GM21717 (cell line): ENCODE data around the gene PDE10A.

Experiments used
- ATAC-seq: cut with Tn5 transposase; IDR thresholded peaks from one replicate; pipeline ENCODE4 v1.9.1; 2021; ENCODE audit warnings: mild to moderate bottlenecking, moderate library complexity; ENCODE audit not compliant: unreplicated experiment

PDE10A gene

DNA sequence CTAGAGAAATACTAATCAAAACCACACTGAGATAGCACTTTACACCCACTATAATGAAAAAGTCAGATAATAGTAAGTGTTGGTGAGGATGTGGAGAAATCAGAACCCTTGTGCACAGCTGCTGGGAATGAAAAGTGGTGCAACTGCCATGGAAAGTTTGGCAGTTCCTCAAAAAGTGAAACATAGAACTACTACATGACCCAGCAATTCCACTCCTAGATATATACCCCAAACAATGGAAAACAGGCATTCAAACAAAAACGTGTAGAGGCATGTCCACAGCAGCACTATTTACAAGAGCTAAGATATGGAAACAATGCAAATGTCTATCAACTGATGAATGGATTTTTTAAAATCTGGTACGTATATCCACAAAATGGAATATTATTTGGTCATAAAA lies 236.1 kb downstream of the PDE10A start:
- ATAC-seq = no peak

DNA sequence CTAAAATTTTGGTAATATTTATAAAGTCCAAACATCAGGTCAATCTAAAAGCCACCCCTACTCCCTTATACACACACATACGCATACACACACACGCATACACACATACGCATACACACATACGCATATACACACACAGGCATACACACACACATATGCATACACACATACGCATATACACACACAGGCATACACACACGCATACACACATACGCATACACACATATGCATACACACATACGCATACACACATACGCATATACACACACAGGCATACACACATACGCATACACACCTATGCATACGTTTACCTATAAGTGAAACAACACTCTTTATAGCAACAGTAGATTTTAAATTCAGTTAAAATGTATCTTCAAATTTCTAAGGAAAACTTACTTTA lies 240.8 kb downstream of the PDE10A start:
- ATAC-seq = no peak

DNA sequence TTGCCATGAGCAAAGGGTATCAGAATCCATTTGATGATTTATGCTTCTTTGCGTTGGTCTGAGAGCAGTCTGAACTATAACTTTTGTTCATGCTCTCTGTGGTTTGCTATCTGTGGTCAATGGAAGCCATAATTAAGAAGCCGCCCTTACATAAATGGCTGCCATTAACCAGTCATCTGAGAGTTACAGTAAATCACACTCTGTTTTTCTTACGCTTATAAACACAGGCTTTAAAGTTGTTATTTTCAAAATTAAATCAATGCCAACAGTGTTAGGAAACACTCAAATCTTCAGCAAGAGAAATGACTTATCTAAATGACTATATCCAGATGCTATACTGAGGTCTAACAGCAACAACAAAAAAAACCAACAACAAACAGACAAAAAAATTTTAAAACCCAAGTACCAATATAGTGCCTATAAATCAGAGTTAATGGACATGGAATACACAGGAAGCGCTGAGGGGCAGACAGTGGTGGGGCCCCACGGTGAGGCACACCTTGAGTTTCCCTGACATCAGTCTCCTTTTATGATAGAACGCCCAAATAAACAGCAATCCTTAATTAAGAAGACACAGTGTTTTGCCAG lies 245.7 kb downstream of the PDE10A start:
- no peak for ATAC-seq

- ATAC-seq = no peak
Observed at GRCh38 chr6:165404697-165405096, 258.3 kb downstream of the PDE10A start.

DNA sequence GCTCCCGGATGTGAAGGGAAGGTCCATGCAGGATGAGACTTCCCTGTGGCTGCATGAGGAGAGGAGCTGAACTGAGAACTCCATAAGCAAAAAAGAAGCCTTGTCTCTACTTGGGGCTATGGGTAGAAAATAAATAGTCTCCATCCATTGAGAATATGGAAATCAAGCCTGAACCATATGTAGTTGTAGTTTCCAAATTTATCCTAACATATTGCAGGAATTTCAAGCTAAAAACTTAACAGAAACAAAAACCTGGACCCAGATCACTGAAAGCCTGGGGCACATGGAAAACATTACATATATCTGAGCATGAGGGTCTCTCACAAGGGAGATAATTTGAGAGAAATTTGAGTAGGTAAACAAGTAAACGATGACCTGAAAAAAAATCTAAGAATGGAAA lies 258.7 kb downstream of the PDE10A start:
- ATAC-seq = no peak

- no peak for ATAC-seq
Observed at GRCh38 chr6:165403006-165403595, 259.9 kb downstream of the PDE10A start.

DNA sequence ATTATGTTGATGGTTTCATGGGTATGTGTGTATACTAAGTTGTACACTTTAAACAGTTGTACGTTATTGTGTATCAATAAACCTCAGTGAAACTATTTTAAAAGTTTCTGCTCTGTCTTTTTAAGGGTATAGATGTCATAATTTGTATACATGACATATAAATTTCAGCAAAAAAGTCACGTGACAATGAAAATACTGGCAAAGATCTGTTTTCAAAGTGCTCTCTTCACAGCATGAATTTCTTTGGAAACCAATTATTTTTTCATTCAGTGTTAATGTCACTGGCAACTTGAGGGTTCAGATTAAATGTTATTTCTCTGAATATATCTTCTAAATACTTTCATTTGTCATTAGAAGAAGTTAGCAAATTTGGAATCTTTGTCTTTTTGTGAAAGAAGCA lies 261.9 kb downstream of the PDE10A start:
- no peak for ATAC-seq

- no peak for ATAC-seq
Observed at GRCh38 chr6:165390475-165390874, 272.6 kb downstream of the PDE10A start.

- no peak for ATAC-seq
Observed at GRCh38 chr6:165389534-165389933, 273.5 kb downstream of the PDE10A start.

DNA sequence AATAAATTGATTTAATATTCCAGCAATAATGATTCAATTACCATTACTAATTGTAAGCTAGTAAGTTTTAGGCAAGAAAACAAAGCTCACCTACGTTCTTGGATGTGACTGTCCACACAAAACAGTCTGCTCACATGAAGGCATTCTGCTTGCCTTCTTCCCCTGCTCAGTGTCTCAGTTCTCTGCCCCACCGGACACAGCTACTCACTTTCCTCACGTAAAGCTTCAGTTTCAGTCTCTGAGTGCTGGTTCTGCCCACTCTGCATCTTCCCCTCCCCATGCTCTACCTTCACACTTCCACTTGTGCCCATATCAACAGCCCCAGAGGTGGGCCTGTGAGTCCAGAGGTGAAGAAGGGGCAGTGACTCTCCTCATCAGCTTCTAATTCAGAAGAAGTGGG lies 279.7 kb downstream of the PDE10A start:
- ATAC-seq = no peak

DNA sequence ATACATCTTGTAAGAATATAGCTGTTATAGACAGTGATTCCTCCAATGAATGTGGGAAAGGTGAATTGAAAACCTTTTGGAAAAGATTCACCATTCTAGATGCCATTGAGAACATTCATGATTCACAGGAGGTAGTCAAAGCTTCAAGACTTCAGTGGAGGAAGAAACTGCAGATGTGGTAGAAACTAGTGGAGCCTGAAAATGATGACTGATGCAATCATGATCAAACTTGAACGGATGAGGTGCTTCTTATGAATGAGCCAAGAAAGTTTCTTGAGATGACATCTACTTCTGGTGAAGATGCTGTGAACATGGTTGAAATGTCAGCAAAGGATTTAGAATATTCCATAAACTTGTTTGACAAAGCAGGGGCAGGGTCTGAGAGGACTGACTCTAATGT lies 286.9 kb downstream of the PDE10A start:
- ATAC-seq = no peak

- no peak for ATAC-seq
Observed at GRCh38 chr6:165365371-165365770, 297.7 kb downstream of the PDE10A start.

GRCh38 chr6:165345700-165346099 lies 317.3 kb downstream of the PDE10A start:
- ATAC-seq = no peak

DNA sequence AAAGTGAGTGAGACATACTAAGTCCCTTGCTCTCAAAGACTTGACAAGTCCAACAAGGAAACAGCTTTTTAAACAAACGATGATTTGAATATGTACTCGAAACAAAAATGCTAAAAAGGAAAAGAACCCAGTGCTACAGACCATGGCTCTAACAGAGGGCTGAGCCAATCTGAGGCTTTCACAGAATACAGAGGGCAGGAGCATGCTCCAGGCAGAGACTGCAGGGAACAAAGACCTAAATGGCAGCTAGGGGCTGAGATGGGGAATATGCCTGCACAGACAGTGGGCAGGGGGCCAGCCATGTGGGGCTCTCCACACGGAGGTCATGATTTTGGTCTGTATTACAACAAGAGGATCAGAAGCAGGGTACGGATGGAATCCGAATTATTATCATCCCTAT lies 322.5 kb downstream of the PDE10A start:
- no peak for ATAC-seq

GRCh38 chr6:165325609-165326008 lies 337.4 kb downstream of the PDE10A start:
- ATAC-seq = no peak

GRCh38 chr6:165321555-165322145 lies 341.4 kb downstream of the PDE10A start:
- no peak for ATAC-seq

DNA sequence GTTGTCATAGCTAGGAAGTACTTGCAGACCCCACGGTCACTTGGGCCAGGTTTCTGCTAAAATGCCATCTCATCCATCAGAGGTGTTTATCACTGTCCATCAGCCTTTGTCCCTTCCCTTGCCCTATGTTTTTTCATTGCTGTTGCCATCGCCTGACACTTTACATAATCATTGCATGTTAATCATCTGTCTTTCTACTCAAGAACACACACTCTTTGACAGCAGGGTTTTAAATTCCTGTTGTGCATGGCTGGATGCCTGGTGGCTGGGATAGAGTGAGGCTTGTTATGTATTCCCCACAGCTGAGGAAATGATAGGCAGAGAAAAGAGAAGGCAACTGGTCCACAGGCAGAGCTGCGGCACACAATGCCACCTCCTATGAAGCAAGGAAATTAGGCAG lies 341.9 kb downstream of the PDE10A start:
- ATAC-seq = no peak

- no peak for ATAC-seq
Observed at GRCh38 chr6:165317723-165318122, 345.3 kb downstream of the PDE10A start.

DNA sequence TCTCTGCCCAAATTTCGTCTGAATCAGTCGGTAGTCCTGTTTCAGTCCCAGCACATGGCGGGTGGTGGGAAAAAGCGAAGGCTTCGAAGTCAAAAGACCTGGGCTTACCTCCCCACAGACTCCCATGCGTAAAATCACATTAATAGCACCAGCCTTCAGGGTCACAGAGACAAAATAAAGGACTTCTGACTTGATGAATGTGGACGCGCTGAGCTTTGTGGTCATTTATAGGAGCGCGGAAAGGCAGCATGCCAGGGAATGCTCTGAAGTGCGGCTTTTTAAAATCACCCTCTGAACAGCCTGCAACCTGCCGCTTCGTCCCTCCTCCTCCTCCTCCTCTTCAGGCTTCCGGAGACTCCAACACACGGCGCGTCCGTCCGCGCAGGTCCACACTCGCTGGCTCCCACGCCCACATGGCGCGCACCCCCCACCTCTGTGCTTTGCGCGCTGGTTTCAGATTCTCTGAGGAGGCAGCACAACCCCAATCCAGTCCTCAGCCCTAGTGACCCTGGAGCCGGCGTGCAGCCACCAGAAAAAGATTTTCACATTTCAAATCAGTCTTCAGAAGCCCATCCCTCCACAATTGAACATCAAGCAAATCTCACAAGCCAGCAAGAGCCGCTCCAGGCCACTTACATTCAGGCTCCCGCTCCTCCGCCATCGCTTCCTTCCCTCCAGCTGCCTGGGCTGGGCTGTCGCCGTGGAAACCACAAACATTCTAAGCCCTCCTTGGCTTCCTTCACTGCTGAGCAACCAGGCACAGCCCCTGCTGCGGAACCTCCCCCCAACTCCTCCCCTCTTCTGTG lies 353.9 kb downstream of the PDE10A start, which contains the start of gene C6orf118:
Gene C6orf118, minus strand, starts transcription at position 680 of the 806 bp plus-strand sequence. Its CDS starts 19 bp downstream, at position 661.
- ATAC-seq = no peak

GRCh38 chr6:165306955-165307354 lies 356.1 kb downstream of the PDE10A start:
- ATAC-seq = no peak

- no peak for ATAC-seq
Observed at GRCh38 chr6:165301372-165302246, 361.4 kb downstream of the PDE10A start.
